LNCaP clone FGC (cell line): Measurements from ENCODE around the gene STRN4.

ENCODE experiments used
- DNase-seq: peaks from one replicate; pipeline ENCODE4 v3.0.0-alpha.2; 2011; ENCODE audit warnings: low read depth
- H3K4me3 ChIP-seq: 2 replicates; pipeline ENCODE4 v1.5.1; 2011; ENCODE audit warnings: mild to moderate bottlenecking, low read depth, low read length, control low read depth
- CTCF ChIP-seq: IDR thresholded peaks from 2 replicates; pipeline ENCODE4 v1.5.1; 2012; ENCODE audit warnings: mild to moderate bottlenecking; ENCODE audit not compliant: control insufficient read depth, insufficient read depth; ENCODE audit errors: extremely low read depth

The STRN4 gene

GRCh38 chr19:46674416-46675178, 71.7 kb downstream of the STRN4 start:
- no peak for DNase-seq
- H3K4me3 ChIP-seq = no peak overlapping the region
- TF ChIP-seq CTCF = no peak

GRCh38 chr19:46670813-46671212, 75.4 kb downstream of the STRN4 start:
- H3K4me3 ChIP-seq = no peak overlapping the region
- no peak for TF ChIP-seq CTCF
- no peak for DNase-seq
